ENCODE results near the gene NRXN3. TPM values are rescaled to one million over a fixed set of nuclear protein-coding genes. Genes with fewer than 3 reads are reported as not detected.

Gene NRXN3
- total and polyA plus RNA-seq, 4 donors: 21.9 to 73.4 (median 65.7) TPM

DNA sequence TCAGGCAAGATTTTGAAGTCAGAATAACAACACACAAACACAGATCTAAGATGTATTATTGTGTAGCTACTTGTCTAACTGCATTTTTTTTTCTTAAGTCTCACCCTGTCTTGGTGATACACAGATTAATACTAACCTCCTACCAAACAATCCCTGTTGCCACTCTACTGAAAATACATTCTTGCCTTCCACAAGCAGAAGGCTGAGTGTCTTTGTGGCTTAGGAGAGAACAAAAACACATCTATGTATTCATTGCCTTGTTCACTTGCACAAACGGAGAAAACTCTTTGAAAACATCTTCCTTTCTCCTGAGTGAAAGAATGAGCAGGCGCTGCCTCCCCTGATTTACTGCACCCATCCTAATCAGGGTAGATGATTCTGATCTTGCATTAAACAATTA lies 1398.9 kb downstream of the NRXN3 start:
- no peak overlapping the region for H3K27ac ChIP-seq (ENCODE audit: low read depth, low read length)

DNA sequence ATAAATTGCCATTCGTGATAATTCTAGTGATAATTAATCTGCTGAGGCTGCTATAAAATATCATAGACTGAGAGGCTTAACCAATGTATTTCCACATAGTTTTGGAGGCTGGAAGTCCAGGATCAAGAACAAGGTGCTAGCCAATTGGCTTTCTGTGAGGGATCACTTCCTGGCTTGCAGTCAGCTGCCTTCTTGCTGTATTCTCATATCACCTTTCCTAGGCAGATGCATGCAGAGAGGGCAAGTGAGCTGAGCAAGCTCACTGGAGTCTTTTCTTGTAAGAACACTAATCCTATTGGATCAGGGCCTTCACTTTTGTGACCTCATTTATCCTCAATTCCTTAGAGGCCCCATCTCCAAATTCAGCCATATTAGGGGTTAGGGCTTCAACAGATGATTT lies 1400.5 kb downstream of the NRXN3 start:
- no peak overlapping the region for H3K4me3 ChIP-seq (ENCODE audit: low read depth, low read length)
- no peak overlapping the region for H3K27ac ChIP-seq (ENCODE audit: low read depth, low read length)
- H3K9me3 ChIP-seq (ENCODE audit: control insufficient read depth, insufficient read depth, low read length): no peaks in the 10 kb centered on the region
- H3K27me3 ChIP-seq (ENCODE audit: control insufficient read depth, insufficient read depth, low read length): no peaks in the 10 kb centered on the region
- no CpG with 5 or more reads among the region's 1 CpG for WGBS (ENCODE audit: insufficient coverage)
- H3K36me3 ChIP-seq (ENCODE audit: control insufficient read depth, insufficient read depth, low read length): no peaks in the 10 kb centered on the region
- DNase-seq (ENCODE audit: low read depth in 4 of 6, low spot score in 6 of 6): no peak
- H3K4me1 ChIP-seq (ENCODE audit: control insufficient read depth, insufficient read depth, low read length): no peaks in the 10 kb centered on the region

More for the DNA sequence above, 1398.9 kb downstream of the NRXN3 start:
- Histone ChIP-seq H3K4me3 (ENCODE audit: low read depth, low read length) (no peak overlapping the region), H3K36me3 (ENCODE audit: control insufficient read depth, insufficient read depth, low read length) (no peaks in the 10 kb centered on the region), H3K27me3 (ENCODE audit: control insufficient read depth, insufficient read depth, low read length) (no peaks in the 10 kb centered on the region), H3K4me1 (ENCODE audit: control insufficient read depth, insufficient read depth, low read length) (no peaks in the 10 kb centered on the region), H3K9me3 (ENCODE audit: control insufficient read depth, insufficient read depth, low read length) (no peaks in the 10 kb centered on the region)
- WGBS (ENCODE audit: insufficient coverage): no CpG with 5 or more reads among the region's 2 CpGs
- DNase-seq (ENCODE audit: low read depth in 4 of 6, low spot score in 6 of 6): no peak

DNA sequence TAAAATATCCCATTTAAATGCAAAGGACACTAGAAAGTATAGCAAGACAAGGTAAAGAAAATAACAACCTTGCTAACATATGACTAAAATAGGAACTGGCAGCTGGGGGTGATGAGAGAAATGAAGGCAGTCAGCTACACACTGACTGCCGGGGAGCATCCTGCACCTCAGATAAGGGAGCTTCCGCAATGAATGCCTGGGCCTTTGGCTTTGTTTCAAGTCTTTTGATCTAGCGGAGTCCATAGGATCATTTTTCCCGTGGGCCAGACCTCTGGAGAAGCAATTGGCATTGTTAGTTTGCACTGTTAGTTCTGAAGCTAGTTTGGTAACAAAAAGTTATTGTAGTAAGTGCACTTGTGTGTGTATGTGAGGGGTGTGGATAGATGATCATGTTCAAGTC lies 1401.2 kb downstream of the NRXN3 start:
- Histone ChIP-seq H3K9me3 (ENCODE audit: control insufficient read depth, insufficient read depth, low read length) (no peaks in the 10 kb centered on the region), H3K4me3 (ENCODE audit: low read depth, low read length) (no peak overlapping the region), H3K36me3 (ENCODE audit: control insufficient read depth, insufficient read depth, low read length) (no peaks in the 10 kb centered on the region), H3K27me3 (ENCODE audit: control insufficient read depth, insufficient read depth, low read length) (no peaks in the 10 kb centered on the region), H3K4me1 (ENCODE audit: control insufficient read depth, insufficient read depth, low read length) (no peaks in the 10 kb centered on the region), H3K27ac (ENCODE audit: low read depth, low read length) (no peak overlapping the region)
- WGBS (ENCODE audit: insufficient coverage): 31% methylated on average over 3 of the region's 4 CpGs
- DNase-seq (ENCODE audit: low read depth in 4 of 6, low spot score in 6 of 6): no peak

DNA sequence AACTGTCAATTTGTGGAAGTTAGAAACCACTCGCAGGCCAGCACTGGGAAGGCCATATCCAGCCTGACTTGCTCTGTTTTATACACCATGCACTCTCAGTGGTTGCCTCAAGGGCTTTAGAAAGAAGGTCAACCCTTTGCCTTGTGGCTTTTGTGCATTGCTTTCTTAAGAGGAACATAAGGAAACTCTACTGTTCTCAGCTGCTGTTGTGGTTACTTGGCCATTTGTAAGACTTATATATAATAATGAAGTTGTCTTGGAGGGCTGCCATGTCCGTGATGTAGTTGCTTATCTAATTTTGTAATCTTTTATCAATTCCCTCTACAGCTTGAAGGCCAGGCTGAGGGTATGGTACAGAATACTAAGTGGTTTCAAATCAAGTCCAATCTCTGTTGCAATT lies 1403.3 kb downstream of the NRXN3 start:
- no CpG with 5 or more reads among the region's 2 CpGs for WGBS (ENCODE audit: insufficient coverage)
- H3K27me3 ChIP-seq (ENCODE audit: control insufficient read depth, insufficient read depth, low read length): no peaks in the 10 kb centered on the region
- H3K4me3 ChIP-seq (ENCODE audit: low read depth, low read length): no peak overlapping the region
- H3K27ac ChIP-seq (ENCODE audit: low read depth, low read length): no peak overlapping the region
- H3K36me3 ChIP-seq (ENCODE audit: control insufficient read depth, insufficient read depth, low read length): no peaks in the 10 kb centered on the region
- H3K4me1 ChIP-seq (ENCODE audit: control insufficient read depth, insufficient read depth, low read length): no peaks in the 10 kb centered on the region
- H3K9me3 ChIP-seq (ENCODE audit: control insufficient read depth, insufficient read depth, low read length): no peaks in the 10 kb centered on the region
- DNase-seq (ENCODE audit: low read depth in 4 of 6, low spot score in 6 of 6): no peak

DNA sequence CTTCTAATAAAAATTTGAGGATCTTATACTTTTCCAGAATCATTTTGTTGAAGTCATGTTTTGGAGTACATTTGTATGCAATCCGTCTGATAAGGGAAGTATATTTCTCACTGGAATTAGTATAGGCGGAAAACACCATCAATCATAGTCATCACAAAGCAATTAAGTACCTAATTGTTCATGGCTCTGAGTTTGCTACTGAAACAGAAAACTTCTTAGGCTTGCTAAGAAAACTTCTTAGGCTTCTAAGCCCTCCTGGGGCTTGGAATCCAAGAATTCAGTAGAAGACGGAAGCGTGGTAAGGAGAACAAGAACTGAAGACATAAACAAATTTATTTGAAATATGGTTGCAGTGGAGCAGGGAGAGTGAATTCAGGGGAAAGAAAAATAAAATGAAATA lies 1404.9 kb downstream of the NRXN3 start:
- Histone ChIP-seq H3K4me1 (ENCODE audit: control insufficient read depth, insufficient read depth, low read length) (no peaks in the 10 kb centered on the region), H3K4me3 (ENCODE audit: low read depth, low read length) (no peak overlapping the region), H3K36me3 (ENCODE audit: control insufficient read depth, insufficient read depth, low read length) (no peaks in the 10 kb centered on the region), H3K27ac (ENCODE audit: low read depth, low read length) (no peak overlapping the region), H3K9me3 (ENCODE audit: control insufficient read depth, insufficient read depth, low read length) (no peaks in the 10 kb centered on the region), H3K27me3 (ENCODE audit: control insufficient read depth, insufficient read depth, low read length) (no peaks in the 10 kb centered on the region)
- 56% methylated on average over 2 of the region's 4 CpGs for WGBS (ENCODE audit: insufficient coverage)
- no peak for DNase-seq (ENCODE audit: low read depth in 4 of 6, low spot score in 6 of 6)

DNA sequence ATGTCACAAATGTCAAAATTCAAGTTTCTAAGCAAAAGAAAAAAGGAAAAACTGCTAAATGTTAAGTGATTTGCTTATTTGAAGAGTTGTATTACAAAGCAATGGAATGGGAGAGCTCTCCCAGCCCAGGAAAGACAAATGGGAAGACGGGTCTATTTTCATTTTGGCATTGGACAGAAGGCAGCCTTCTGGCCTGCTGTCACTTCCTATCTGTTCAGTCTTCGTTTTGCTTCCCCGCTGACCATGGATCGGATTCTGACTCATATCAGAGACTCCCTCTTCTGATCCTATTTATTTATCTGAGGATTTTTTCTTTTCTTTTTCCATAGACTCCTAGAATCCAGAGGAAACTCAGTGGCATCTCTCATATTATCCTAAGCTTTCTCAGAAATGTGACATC lies 1406.3 kb downstream of the NRXN3 start:
- 33% methylated on average over 1 of the region's 4 CpGs for WGBS (ENCODE audit: insufficient coverage)
- Histone ChIP-seq H3K36me3 (ENCODE audit: control insufficient read depth, insufficient read depth, low read length) (no peaks in the 10 kb centered on the region), H3K9me3 (ENCODE audit: control insufficient read depth, insufficient read depth, low read length) (no peaks in the 10 kb centered on the region), H3K27me3 (ENCODE audit: control insufficient read depth, insufficient read depth, low read length) (no peaks in the 10 kb centered on the region), H3K4me1 (ENCODE audit: control insufficient read depth, insufficient read depth, low read length) (no peaks in the 10 kb centered on the region), H3K4me3 (ENCODE audit: low read depth, low read length) (no peak overlapping the region), H3K27ac (ENCODE audit: low read depth, low read length) (no peak overlapping the region)
- DNase-seq (ENCODE audit: low read depth in 4 of 6, low spot score in 6 of 6): peak in 1 of 6 donors; percentile 45

DNA sequence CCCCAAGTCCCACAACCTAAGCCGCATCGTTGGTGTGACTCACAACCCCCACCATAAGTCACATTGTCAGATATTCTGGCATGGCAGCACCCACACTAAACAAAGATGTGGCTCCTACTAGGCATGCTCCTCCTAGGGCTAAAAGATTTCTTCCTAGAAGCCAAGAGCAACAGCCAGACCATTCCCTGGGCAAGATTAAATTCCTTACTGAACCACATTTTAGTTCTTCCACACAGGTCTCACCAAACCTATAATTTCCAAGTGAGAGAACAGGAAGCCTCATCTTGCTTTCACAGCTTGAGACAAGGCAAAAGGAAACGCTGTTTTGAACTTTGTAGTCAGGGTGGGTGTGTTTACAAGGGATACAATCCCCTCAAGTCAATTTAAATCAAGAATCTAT lies 1408.3 kb downstream of the NRXN3 start:
- H3K9me3 ChIP-seq (ENCODE audit: control insufficient read depth, insufficient read depth, low read length): no peaks in the 10 kb centered on the region
- no peak for DNase-seq (ENCODE audit: low read depth in 4 of 6, low spot score in 6 of 6)
- no peaks in the 10 kb centered on the region for H3K27me3 ChIP-seq (ENCODE audit: control insufficient read depth, insufficient read depth, low read length)
- no peak overlapping the region for H3K27ac ChIP-seq (ENCODE audit: low read depth, low read length)
- 93% methylated on average over 2 of the region's 3 CpGs for WGBS (ENCODE audit: insufficient coverage)
- no peak overlapping the region for H3K4me3 ChIP-seq (ENCODE audit: low read depth, low read length)
- no peaks in the 10 kb centered on the region for H3K36me3 ChIP-seq (ENCODE audit: control insufficient read depth, insufficient read depth, low read length)
- no peaks in the 10 kb centered on the region for H3K4me1 ChIP-seq (ENCODE audit: control insufficient read depth, insufficient read depth, low read length)

DNA sequence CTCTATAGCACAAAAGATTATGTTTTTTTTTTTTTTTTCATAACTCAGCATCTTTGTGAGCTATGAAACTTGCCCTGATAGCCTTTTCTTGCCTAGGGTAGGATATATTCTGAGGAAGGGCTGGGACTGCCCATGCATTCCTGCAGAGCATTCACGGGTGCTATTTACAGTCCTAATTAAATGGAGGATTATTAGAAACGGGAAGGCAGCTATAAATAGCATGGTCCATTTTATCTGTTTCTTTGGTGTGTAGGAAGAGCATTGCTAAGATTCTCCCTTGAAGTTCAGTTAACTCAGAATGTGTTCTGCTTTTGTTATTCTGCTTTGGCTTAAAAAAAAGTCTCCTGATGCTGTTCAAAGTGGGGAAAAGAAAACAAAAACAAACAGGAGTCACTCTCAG lies 1410.2 kb downstream of the NRXN3 start:
- H3K9me3 ChIP-seq (ENCODE audit: control insufficient read depth, insufficient read depth, low read length): no peaks in the 10 kb centered on the region
- 23% methylated on average over 2 of the region's 2 CpGs for WGBS (ENCODE audit: insufficient coverage)
- no peaks in the 10 kb centered on the region for H3K36me3 ChIP-seq (ENCODE audit: control insufficient read depth, insufficient read depth, low read length)
- H3K27ac ChIP-seq (ENCODE audit: low read depth, low read length): no peak overlapping the region
- no peaks in the 10 kb centered on the region for H3K27me3 ChIP-seq (ENCODE audit: control insufficient read depth, insufficient read depth, low read length)
- no peak overlapping the region for H3K4me3 ChIP-seq (ENCODE audit: low read depth, low read length)
- DNase-seq (ENCODE audit: low read depth in 4 of 6, low spot score in 6 of 6): peak in 1 of 6 donors; percentile 68
- no peaks in the 10 kb centered on the region for H3K4me1 ChIP-seq (ENCODE audit: control insufficient read depth, insufficient read depth, low read length)

DNA sequence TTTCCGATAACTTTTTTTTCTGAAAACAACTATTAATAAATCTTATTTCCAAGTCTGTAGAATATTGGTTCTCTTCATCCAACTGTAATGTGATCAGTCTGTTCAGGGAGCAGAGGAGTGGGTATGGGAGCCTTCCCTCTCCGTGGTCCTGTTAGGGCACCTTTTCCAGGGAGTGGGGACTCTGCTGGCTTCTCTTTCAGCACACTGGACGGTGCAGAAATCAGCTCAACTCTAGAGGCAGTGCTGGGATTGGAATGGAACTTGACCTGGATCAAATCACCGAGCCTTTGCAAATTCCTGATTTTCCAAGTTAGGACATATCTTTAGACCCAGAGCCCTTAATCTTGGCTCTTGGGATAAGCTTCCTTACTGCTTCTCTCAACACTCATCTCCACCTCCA lies 1410.7 kb downstream of the NRXN3 start:
- WGBS (ENCODE audit: insufficient coverage): 100% methylated on average over 2 of the region's 4 CpGs
- Histone ChIP-seq H3K4me1 (ENCODE audit: control insufficient read depth, insufficient read depth, low read length) (no peaks in the 10 kb centered on the region), H3K36me3 (ENCODE audit: control insufficient read depth, insufficient read depth, low read length) (no peaks in the 10 kb centered on the region), H3K4me3 (ENCODE audit: low read depth, low read length) (no peak overlapping the region), H3K27me3 (ENCODE audit: control insufficient read depth, insufficient read depth, low read length) (no peaks in the 10 kb centered on the region), H3K9me3 (ENCODE audit: control insufficient read depth, insufficient read depth, low read length) (no peaks in the 10 kb centered on the region), H3K27ac (ENCODE audit: low read depth, low read length) (no peak overlapping the region)
- DNase-seq (ENCODE audit: low read depth in 4 of 6, low spot score in 6 of 6): no peak

DNA sequence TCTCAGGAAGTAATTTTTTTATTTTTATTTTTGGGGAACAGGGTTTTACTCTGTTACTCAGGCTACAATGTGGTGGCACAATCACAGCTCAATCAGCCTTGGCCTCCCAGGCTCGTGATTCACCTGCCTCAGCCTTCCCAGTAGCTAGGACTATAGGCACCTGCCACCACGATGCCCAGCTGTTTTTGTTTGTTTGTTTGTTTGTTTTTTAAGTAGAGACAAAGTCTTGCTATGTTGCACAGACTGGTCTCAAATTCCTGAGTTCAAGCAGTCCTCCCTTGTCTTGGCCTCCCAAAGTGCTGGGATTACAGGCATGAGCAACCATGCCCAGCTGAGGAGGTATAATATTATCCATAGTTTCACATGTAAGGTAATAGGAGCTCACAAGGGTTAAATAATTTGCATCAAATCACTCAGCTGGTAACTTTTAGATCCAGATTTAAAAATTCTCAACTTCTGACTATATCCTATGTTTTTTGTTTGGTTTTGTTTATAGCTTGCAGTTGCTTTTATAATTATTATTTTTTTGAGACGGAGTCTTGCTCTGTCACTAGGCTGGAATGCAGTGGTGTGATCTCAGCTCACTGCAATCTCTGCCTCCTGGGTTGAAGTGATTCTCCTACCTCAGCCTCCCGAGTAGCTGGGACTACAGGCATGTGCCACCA lies 1411.9 kb downstream of the NRXN3 start:
- Histone ChIP-seq H3K9me3 (ENCODE audit: control insufficient read depth, insufficient read depth, low read length) (no peaks in the 10 kb centered on the region), H3K4me1 (ENCODE audit: control insufficient read depth, insufficient read depth, low read length) (no peaks in the 10 kb centered on the region), H3K27ac (ENCODE audit: low read depth, low read length) (no peak overlapping the region), H3K36me3 (ENCODE audit: control insufficient read depth, insufficient read depth, low read length) (no peaks in the 10 kb centered on the region), H3K27me3 (ENCODE audit: control insufficient read depth, insufficient read depth, low read length) (no peaks in the 10 kb centered on the region), H3K4me3 (ENCODE audit: low read depth, low read length) (no peak overlapping the region)
- no peak for DNase-seq (ENCODE audit: low read depth in 4 of 6, low spot score in 6 of 6)
- 85% methylated on average over 2 of the region's 4 CpGs for WGBS (ENCODE audit: insufficient coverage)
